SU-DHL-6 (cell line): ENCODE data around the gene PATZ1.

ENCODE experiments used
- EZH2phosphoT487 ChIP-seq: fragments of 200-600 bp; sonication (generic), shearing (Covaris generic); conservative IDR thresholded peaks from 2 replicates; pipeline ENCODE4 v1.6.1; 2018; ENCODE audit warnings: mild to moderate bottlenecking, antibody characterized with exemption, low read length, moderate library complexity, mixed read lengths
- TF ChIP-seq, protein P1 (sequence below): fragments of 200-600 bp; sonication (generic); IDR thresholded peaks from one replicate; pipeline ENCODE4 v1.5.1; 2017; ENCODE audit warnings: antibody characterized with exemption, mild to moderate bottlenecking, low read length, moderate library complexity; ENCODE audit not compliant: insufficient read depth, poor library complexity, severe bottlenecking

DNA sequence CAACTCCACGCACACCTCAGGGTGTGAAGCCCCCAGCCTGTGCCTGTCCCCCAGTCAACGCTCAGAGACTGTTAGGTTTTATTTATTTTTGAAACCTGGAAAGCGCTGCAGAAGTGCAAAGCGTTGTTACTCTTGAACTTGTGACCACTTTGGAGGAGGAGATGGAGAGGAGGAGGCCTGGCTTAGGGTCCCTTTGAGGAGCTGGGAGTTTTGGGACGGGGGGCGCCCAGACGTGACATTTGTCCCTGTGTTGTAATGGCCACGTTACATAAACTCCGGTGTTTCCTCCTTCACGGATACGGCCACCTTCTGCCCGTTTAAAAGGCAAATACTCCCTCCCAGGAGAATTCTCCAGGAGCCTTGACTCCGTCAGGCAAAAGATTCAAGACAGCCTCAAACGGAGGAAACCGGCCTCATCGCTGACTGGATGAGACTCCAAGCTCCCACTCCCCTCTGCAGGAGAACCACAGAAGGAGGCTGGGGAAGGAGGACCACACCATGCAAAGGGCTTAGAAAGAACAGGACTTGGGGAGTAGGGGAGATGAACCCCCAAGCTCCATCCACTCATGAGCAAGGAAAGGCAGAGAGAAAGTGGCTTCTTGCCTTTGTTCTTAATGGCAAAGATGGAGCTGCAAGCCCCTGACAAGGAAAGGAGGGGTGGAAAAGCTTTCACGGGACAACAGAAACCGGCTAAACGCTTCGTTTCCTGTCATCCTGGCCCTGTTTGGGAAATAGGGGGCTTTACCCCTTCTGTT, 54.5 kb downstream of the PATZ1 start:
- TF ChIP-seq, protein P1, sequence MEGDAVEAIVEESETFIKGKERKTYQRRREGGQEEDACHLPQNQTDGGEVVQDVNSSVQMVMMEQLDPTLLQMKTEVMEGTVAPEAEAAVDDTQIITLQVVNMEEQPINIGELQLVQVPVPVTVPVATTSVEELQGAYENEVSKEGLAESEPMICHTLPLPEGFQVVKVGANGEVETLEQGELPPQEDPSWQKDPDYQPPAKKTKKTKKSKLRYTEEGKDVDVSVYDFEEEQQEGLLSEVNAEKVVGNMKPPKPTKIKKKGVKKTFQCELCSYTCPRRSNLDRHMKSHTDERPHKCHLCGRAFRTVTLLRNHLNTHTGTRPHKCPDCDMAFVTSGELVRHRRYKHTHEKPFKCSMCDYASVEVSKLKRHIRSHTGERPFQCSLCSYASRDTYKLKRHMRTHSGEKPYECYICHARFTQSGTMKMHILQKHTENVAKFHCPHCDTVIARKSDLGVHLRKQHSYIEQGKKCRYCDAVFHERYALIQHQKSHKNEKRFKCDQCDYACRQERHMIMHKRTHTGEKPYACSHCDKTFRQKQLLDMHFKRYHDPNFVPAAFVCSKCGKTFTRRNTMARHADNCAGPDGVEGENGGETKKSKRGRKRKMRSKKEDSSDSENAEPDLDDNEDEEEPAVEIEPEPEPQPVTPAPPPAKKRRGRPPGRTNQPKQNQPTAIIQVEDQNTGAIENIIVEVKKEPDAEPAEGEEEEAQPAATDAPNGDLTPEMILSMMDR, result no peak
- no peak for TF ChIP-seq EZH2phosphoT487
